PC-9 (cell line): ENCODE results near the gene RBM5. TPM values are rescaled to one million over a fixed set of nuclear protein-coding genes. Genes with fewer than 3 reads are reported as not detected.

Experiments used
- BruUV-seq: library from RNA; stranded (reverse); fragments of 400-500 nt; replicated peaks from 2 replicates; lab custom pipeline; 2021; lab: Mats Ljungman, UMichigan
- CTCF ChIA-PET: fragments of 300-600 bp; sonication (Branson Sonifier 250); formaldehyde crosslinking; loops from one replicate; lab custom pipeline; 2022; ENCODE audit warnings: antibody characterized with exemption; lab: Charles Lee
- POLR2A ChIA-PET: fragments of 300-600 bp; sonication (Branson Sonifier 250); formaldehyde crosslinking; loops from one replicate; lab custom pipeline; 2022; ENCODE audit warnings: antibody characterized with exemption; ENCODE audit not compliant: unreplicated experiment; lab: Charles Lee
- DNase-seq, 2 experiments: peaks; one replicate each; pipeline versions ENCODE4 v3.0.0 to v3.0.0-alpha.2; 2015 to 2022; ENCODE audit warnings: mixed read lengths in 1 of 2
- H2AFZ ChIP-seq: fragments of 200-600 bp; sonication (generic); 2 replicates; pipeline ENCODE4 v1.8.1; 2017; ENCODE audit warnings: antibody characterized with exemption
- H3F3A ChIP-seq: fragments of 200-600 bp; sonication (generic); 2 replicates; pipeline ENCODE4 v1.8.1; 2017; ENCODE audit warnings: antibody characterized with exemption, mild to moderate bottlenecking, low read depth; ENCODE audit not compliant: insufficient read depth
- H3K27ac ChIP-seq: fragments of 200-600 bp; sonication (generic); 2 replicates; pipeline ENCODE4 v1.6.1; 2016; ENCODE audit warnings: mixed run types
- H3K27me3 ChIP-seq: fragments of 200-600 bp; sonication (generic); 2 replicates; pipeline ENCODE4 v1.6.1; 2016; ENCODE audit warnings: low read depth, mixed run types; ENCODE audit not compliant: insufficient read depth
- H3K36me3 ChIP-seq: fragments of 200-600 bp; sonication (generic); 2 replicates; pipeline ENCODE4 v1.6.1; 2016; ENCODE audit warnings: low read depth, mixed run types
- H3K4me1 ChIP-seq: fragments of 200-600 bp; sonication (generic); replicated peaks from 2 replicates; pipeline ENCODE4 v1.6.1; 2016; ENCODE audit warnings: mixed run types; ENCODE audit not compliant: insufficient read depth
- H3K4me2 ChIP-seq: fragments of 200-600 bp; sonication (generic); 2 replicates; pipeline ENCODE4 v1.6.1; 2017; ENCODE audit warnings: mixed run types
- H3K4me3 ChIP-seq: fragments of 200-600 bp; sonication (generic); 2 replicates; pipeline ENCODE4 v1.6.1; 2016; ENCODE audit warnings: mixed run types
- H3K79me2 ChIP-seq: fragments of 200-600 bp; sonication (generic); 2 replicates; pipeline ENCODE4 v1.6.1; 2017; ENCODE audit warnings: low read depth, mixed run types
- H3K9me2 ChIP-seq: fragments of 200-600 bp; sonication (generic); 2 replicates; pipeline ENCODE4 v1.8.1; 2017; ENCODE audit warnings: mild to moderate bottlenecking; ENCODE audit not compliant: insufficient read depth
- H3K9me3 ChIP-seq: fragments of 200-600 bp; sonication (generic); 2 replicates; pipeline ENCODE4 v1.8.1; 2016; ENCODE audit warnings: low read depth; ENCODE audit not compliant: insufficient read depth
- H4K20me1 ChIP-seq: fragments of 200-600 bp; sonication (generic); 2 replicates; pipeline ENCODE4 v1.8.1; 2017; ENCODE audit not compliant: insufficient read depth
- CTCF ChIP-seq: fragments of 200-600 bp; sonication (generic); conservative IDR thresholded peaks from 2 replicates; pipeline ENCODE4 v1.6.1; 2017; ENCODE audit warnings: mixed run types, antibody characterized with exemption, mild to moderate bottlenecking, moderate library complexity
- EZH2 ChIP-seq: fragments of 200-600 bp; sonication (generic); IDR thresholded peaks from 2 replicates; pipeline ENCODE4 v1.8.0; 2017; ENCODE audit warnings: antibody characterized with exemption, low read depth
- intact Hi-C: fragments of 100-400 bp; cut with micrococcal nuclease; formaldehyde crosslinking; loops from one replicate; pipeline ENCODE4 v1.10.0; 2022; ENCODE audit not compliant: unreplicated experiment
- total RNA-seq: library from RNA; stranded (reverse); gene quantifications from 2 replicates; pipeline ENCODE4 v1.2.3, GENCODE V29; 2021

The RBM5 gene
- total RNA-seq, 1 experiment from 2014 or later, result 87.7 TPM

- no peak for TF ChIP-seq EZH2
- no peak for TF ChIP-seq CTCF
- Histone ChIP-seq H3K27me3 (no peaks in the 10 kb centered on the region), H4K20me1 (no peaks in the 10 kb centered on the region), H3K4me1 (peaks cover 38% of the 10 kb centered on the region), H3F3A (peaks cover 3% of the 10 kb centered on the region; the same call in 1 of the 2 replicates), H3K9me2 (no peaks in the 10 kb centered on the region), H3K4me3 (no peak overlapping the region), H3K79me2 (no peaks in the 10 kb centered on the region), H3K27ac (no peak overlapping the region), H3K4me2 (no peak overlapping the region; the same call in 1 of the 2 replicates), H3K9me3 (no peaks in the 10 kb centered on the region), H2AFZ (no peak overlapping the region), H3K36me3 (no peaks in the 10 kb centered on the region)
- CTCF ChIA-PET, result interaction anchor here (0.6 to 0.9 kb wide), 2 partner anchors 30 to 1117 kb away, joined by 3 to 4 read pairs; no protein-coding TSS in a partner anchor
- POLR2A ChIA-PET, result no interaction called here
- intact Hi-C loops, result no loop called here
- no TSS peak for BruUV-seq
- DNase-seq, result no peak
These were observed 73.5 kb downstream of the RBM5 start for GRCh38 chr3:50162034-50162883.

- intact Hi-C loops, result no loop called here
- Histone ChIP-seq H3F3A (peaks cover 3% of the 10 kb centered on the region; the same call in 1 of the 2 replicates), H3K27me3 (no peaks in the 10 kb centered on the region), H2AFZ (no peak overlapping the region), H3K79me2 (no peaks in the 10 kb centered on the region), H4K20me1 (no peaks in the 10 kb centered on the region), H3K27ac (no peak overlapping the region), H3K4me1 (peaks cover 38% of the 10 kb centered on the region), H3K4me3 (no peak overlapping the region), H3K4me2 (peak overlapping the region; percentile 46), H3K9me3 (no peaks in the 10 kb centered on the region), H3K36me3 (no peaks in the 10 kb centered on the region), H3K9me2 (no peaks in the 10 kb centered on the region)
- no peak for TF ChIP-seq CTCF
- TF ChIP-seq EZH2, result no peak
- BruUV-seq, result no TSS peak
- DNase-seq, result peak; percentile 85 to 90
- POLR2A ChIA-PET, result interaction anchor here (0.5 to 0.6 kb wide), 4 partner anchors 19 to 694 kb away, joined by 3 to 24 read pairs (median 5); partner anchors contain the start of gene DAG1
- CTCF ChIA-PET, result interaction anchor here (0.6 kb wide), 1 partner anchor 101 kb away, joined by 3 read pairs; no protein-coding TSS in a partner anchor
These were observed 75.1 kb downstream of the RBM5 start for GRCh38 chr3:50163572-50164455.

GRCh38 chr3:50164481-50164880, 75.8 kb downstream of the RBM5 start:
- Histone ChIP-seq H3K27me3 (no peaks in the 10 kb centered on the region), H3K4me2 (peak overlapping the region; percentile 46; the same call in 1 of the 2 replicates), H3K4me1 (peaks cover 38% of the 10 kb centered on the region), H3K4me3 (no peak overlapping the region), H3K9me3 (no peaks in the 10 kb centered on the region), H3K9me2 (no peaks in the 10 kb centered on the region), H2AFZ (no peak overlapping the region), H3K36me3 (no peaks in the 10 kb centered on the region), H3F3A (peaks cover 3% of the 10 kb centered on the region; the same call in 1 of the 2 replicates), H4K20me1 (no peaks in the 10 kb centered on the region), H3K27ac (no peak overlapping the region), H3K79me2 (no peaks in the 10 kb centered on the region)
- intact Hi-C loops, result no loop called here
- ChIA-PET POLR2A (interaction anchor here (0.5 to 0.6 kb wide), 2 partner anchors 188 to 300 kb away, joined by 3 to 6 read pairs; no protein-coding TSS in a partner anchor), CTCF (no interaction called here)
- no peak for TF ChIP-seq CTCF
- no peak for TF ChIP-seq EZH2
- DNase-seq, result no peak
- no TSS peak for BruUV-seq
